Measurements from ENCODE around the gene PIEZO1. TPM values are rescaled to one million over a fixed set of nuclear protein-coding genes. Genes with fewer than 3 reads are reported as not detected.

PIEZO1 gene
- total RNA-seq, 2 donors from 2014 or later, result 84.1 to 97.0 TPM

DNA sequence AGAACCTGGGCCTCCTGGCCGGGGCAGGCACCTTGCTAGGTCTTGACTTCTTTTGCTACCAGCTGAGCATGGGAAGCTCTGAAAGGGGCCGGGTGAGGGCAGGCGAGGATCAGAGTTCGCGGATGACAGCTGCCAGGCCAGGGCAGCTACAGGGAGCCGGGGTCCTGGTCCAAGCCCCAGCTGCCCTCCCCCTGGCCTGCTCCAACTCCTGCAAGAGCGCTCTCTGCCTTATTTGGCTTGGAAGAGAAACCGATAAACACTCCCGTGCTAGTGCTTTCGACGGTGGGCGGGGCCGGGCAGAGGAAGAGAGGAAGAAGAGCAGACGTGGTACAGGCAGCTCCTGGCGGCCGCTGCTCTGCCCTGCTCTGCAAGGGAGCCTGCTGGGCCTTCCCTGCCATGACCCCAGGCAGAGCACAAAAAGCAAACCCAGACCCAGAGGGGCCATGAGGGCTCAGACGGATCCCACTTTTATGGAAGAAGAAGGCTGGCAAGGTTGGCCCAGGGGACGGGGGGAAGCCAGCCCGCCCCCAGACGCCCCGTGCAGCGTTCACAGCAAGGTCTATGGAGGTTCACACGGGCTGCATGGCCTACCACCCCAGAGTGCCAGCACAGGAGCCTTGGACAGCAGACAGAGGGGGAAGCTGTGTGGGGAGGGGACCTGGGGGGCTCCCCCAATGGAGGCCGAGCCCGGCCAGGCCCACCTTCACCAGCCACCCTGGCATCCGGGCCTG lies 25.6 kb downstream of the PIEZO1 start:
- TF ChIP-seq, protein P1, sequence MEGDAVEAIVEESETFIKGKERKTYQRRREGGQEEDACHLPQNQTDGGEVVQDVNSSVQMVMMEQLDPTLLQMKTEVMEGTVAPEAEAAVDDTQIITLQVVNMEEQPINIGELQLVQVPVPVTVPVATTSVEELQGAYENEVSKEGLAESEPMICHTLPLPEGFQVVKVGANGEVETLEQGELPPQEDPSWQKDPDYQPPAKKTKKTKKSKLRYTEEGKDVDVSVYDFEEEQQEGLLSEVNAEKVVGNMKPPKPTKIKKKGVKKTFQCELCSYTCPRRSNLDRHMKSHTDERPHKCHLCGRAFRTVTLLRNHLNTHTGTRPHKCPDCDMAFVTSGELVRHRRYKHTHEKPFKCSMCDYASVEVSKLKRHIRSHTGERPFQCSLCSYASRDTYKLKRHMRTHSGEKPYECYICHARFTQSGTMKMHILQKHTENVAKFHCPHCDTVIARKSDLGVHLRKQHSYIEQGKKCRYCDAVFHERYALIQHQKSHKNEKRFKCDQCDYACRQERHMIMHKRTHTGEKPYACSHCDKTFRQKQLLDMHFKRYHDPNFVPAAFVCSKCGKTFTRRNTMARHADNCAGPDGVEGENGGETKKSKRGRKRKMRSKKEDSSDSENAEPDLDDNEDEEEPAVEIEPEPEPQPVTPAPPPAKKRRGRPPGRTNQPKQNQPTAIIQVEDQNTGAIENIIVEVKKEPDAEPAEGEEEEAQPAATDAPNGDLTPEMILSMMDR (conservative IDR thresholded peaks at IDR 0.05), result peak; percentile 31
- Histone ChIP-seq H3K27me3 (ENCODE audit: control insufficient read depth, insufficient read depth, low read length, poor library complexity, severe bottlenecking) (no peaks in the 10 kb centered on the region), H3K4me3 (ENCODE audit: low read length) (no peak overlapping the region), H3K27ac (ENCODE audit: low read depth, low read length) (no peak overlapping the region), H3K9ac (ENCODE audit: extremely low read depth, low read length, poor library complexity, severe bottlenecking) (no peak overlapping the region), H3K9me3 (ENCODE audit: control insufficient read depth, low read length) (no peaks in the 10 kb centered on the region), H3K36me3 (ENCODE audit: control insufficient read depth, insufficient read depth, low read length) (no peaks in the 10 kb centered on the region), H3K4me1 (ENCODE audit: control insufficient read depth, insufficient read depth, low read length) (peaks cover 20% of the 10 kb centered on the region)
- peaks cover 21% of the 10 kb centered on the region for H3K4me1 Mint-ChIP-seq
- no peaks in the 10 kb centered on the region for H3K9me3 Mint-ChIP-seq
- WGBS, 2 experiments (ENCODE audit: insufficient coverage in 1 of 2, insufficient read length in 1 of 2), result 50 to 63% methylated on average over 13 to 26 of the region's 26 CpGs
- no peak overlapping the region for H3K4me3 Mint-ChIP-seq
- no peaks in the 10 kb centered on the region for H3K36me3 Mint-ChIP-seq (ENCODE audit: low read depth)
- DNase-seq, result peak; percentile 82
- no peaks in the 10 kb centered on the region for H3K27me3 Mint-ChIP-seq (ENCODE audit: insufficient read depth)
- no peak overlapping the region for H3K27ac Mint-ChIP-seq

- no peaks in the 10 kb centered on the region for H3K27me3 Mint-ChIP-seq (ENCODE audit: insufficient read depth)
- no peak overlapping the region for H3K27ac Mint-ChIP-seq
- no peak overlapping the region for H3K4me3 Mint-ChIP-seq
These were observed 26.1 kb downstream of the PIEZO1 start for GRCh38 chr16:88758944-88759244.

DNA sequence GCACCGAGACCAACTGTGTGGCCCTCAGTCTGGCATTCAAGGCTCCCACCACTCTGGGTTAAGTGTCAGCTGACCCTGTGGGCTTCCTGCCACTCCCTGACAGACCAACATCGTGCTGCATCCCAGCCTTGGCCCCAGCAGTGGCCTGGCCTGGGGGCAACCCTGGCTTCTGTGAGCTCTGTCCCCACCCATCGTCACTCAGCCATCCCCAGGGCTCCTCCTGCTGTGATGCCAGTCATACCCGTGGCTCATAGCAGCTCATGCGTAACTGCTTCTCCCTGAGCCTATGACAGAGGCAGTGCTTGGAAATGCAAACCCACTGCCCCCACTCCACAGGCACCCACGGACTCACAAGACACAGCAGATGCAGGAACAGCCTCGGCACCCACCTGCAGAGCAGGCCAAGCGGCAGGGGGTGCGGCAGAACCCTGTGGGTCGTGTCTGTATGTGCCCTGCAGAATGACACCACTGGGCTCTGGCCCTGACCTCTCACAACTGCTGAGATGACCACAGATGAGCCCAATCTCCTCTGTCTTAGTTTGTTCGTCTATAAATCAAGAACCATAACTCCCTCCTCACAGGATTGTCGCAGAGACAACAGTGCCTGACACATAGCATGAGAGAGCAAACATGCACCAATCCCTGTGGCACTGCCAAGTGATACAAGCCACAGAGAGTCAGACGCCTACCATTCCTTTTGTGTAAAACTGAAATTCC lies 26.6 kb downstream of the PIEZO1 start:
- H3K4me3 ChIP-seq (ENCODE audit: low read length), result no peak overlapping the region
- H3K27ac Mint-ChIP-seq, result no peak overlapping the region
- no peak overlapping the region for H3K27ac ChIP-seq (ENCODE audit: low read depth, low read length)
- H3K27me3 Mint-ChIP-seq (ENCODE audit: insufficient read depth), result no peaks in the 10 kb centered on the region
- no peak overlapping the region for H3K9ac ChIP-seq (ENCODE audit: extremely low read depth, low read length, poor library complexity, severe bottlenecking)
- H3K36me3 Mint-ChIP-seq (ENCODE audit: low read depth), result no peaks in the 10 kb centered on the region
- H3K4me1 ChIP-seq (ENCODE audit: control insufficient read depth, insufficient read depth, low read length), result peaks cover 14% of the 10 kb centered on the region
- H3K4me1 Mint-ChIP-seq, result peaks cover 12% of the 10 kb centered on the region
- H3K36me3 ChIP-seq (ENCODE audit: control insufficient read depth, insufficient read depth, low read length), result no peaks in the 10 kb centered on the region
- H3K4me3 Mint-ChIP-seq, result no peak overlapping the region
- H3K27me3 ChIP-seq (ENCODE audit: control insufficient read depth, insufficient read depth, low read length, poor library complexity, severe bottlenecking), result no peaks in the 10 kb centered on the region
- TF ChIP-seq, protein P1 (conservative IDR thresholded peaks at IDR 0.05), result no peak
- no peak for DNase-seq
- WGBS, 2 experiments (ENCODE audit: insufficient coverage in 1 of 2, insufficient read length in 1 of 2), result 89 to 95% methylated on average over 6 to 13 of the region's 13 CpGs
- H3K9me3 ChIP-seq (ENCODE audit: control insufficient read depth, low read length), result no peaks in the 10 kb centered on the region
- no peaks in the 10 kb centered on the region for H3K9me3 Mint-ChIP-seq

More at GRCh38 chr16:88758944-88759244, 26.1 kb downstream of the PIEZO1 start:
- peaks cover 17% of the 10 kb centered on the region for H3K4me1 Mint-ChIP-seq
- no peak for DNase-seq
- 76 to 91% methylated on average over 4 to 6 of the region's 6 CpGs for WGBS, 2 experiments (ENCODE audit: insufficient coverage in 1 of 2, insufficient read length in 1 of 2)
- TF ChIP-seq, protein P1 (conservative IDR thresholded peaks at IDR 0.05), result no peak
- H3K4me3 ChIP-seq (ENCODE audit: low read length), result no peak overlapping the region
- no peak overlapping the region for H3K9ac ChIP-seq (ENCODE audit: extremely low read depth, low read length, poor library complexity, severe bottlenecking)
- H3K4me1 ChIP-seq (ENCODE audit: control insufficient read depth, insufficient read depth, low read length), result peaks cover 17% of the 10 kb centered on the region
- no peak overlapping the region for H3K27ac ChIP-seq (ENCODE audit: low read depth, low read length)
- H3K36me3 ChIP-seq (ENCODE audit: control insufficient read depth, insufficient read depth, low read length), result no peaks in the 10 kb centered on the region
- no peaks in the 10 kb centered on the region for H3K27me3 ChIP-seq (ENCODE audit: control insufficient read depth, insufficient read depth, low read length, poor library complexity, severe bottlenecking)
- no peaks in the 10 kb centered on the region for H3K9me3 Mint-ChIP-seq
- H3K36me3 Mint-ChIP-seq (ENCODE audit: low read depth), result no peaks in the 10 kb centered on the region
- no peaks in the 10 kb centered on the region for H3K9me3 ChIP-seq (ENCODE audit: control insufficient read depth, low read length)

Data from endodermal cell (in vitro differentiated cells).